T47D (cell line): ENCODE measurements around the gene L3MBTL4.
"Not testable (repeated sequence)": the region's sequence is repeated elsewhere in the genome, so short reads cannot be mapped to it uniquely, and the experiment has no call there.

Source experiments
- DNase-seq, 2 experiments: peaks; one replicate each; pipeline versions ENCODE4 v3.0.0 to v3.0.0-alpha.2; 2011 to 2012; ENCODE audit warnings: low read depth in 1 of 2, low spot score in 1 of 2
- JUND ChIP-seq: IDR thresholded peaks from 2 replicates; pipeline ENCODE4 v1.6.1; 2012; ENCODE audit warnings: low read depth
- in situ Hi-C: cut with HindIII; loops from 2 replicates; pipeline ENCODE4 v1.10.0; 2016; ENCODE audit warnings: low sequenced_read_pairs, low pct_unique_long_range_greater_than_20kb

Gene L3MBTL4

DNA sequence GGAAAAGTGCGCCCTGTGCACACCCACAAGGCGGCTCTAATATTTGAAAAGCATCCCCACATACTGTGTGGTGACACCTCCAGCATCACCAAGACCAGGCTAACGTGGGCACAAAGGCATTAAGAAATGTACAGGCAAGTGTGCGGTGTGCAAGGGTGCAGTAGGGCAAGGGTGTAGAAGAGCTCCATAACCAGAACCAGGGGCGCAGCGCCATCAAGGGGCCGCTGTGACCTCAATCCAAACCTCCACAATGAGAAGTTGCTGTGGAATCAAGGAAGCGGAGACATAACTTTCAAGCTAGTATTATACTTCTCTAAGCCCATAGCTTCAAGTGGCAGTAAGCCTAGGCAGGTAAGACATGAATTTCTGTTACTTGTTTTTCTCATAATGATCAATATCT is 13.0 kb downstream of the L3MBTL4 start:
- no peak for DNase-seq
- in situ Hi-C loops: no loop called here
- no peak for TF ChIP-seq JUND

DNA sequence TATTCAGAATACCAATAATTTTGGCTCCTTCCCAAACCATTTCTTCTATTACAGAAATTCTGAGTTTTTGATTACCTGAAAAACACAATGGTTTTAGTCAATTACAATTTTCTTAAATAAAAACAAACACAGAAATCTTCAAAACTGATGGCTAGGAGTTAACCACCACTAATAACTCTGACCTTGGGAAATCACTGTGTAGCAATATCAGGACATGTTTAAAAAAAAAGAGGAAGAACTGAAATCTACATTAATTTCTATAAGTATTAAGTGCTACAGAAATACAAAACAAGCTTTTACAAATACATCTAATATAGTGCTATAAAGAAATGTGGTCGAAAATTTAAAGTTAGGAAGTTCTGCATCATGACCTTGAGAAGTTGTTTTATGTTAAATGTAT is 14.9 kb downstream of the L3MBTL4 start:
- no peak for TF ChIP-seq JUND
- no peak for DNase-seq
- in situ Hi-C loops: no loop called here

- in situ Hi-C loops: no loop called here
- no peak for TF ChIP-seq JUND
- DNase-seq: no peak
Measured at GRCh38 chr18:6397931-6398566, 16.7 kb downstream of the L3MBTL4 start.

DNA sequence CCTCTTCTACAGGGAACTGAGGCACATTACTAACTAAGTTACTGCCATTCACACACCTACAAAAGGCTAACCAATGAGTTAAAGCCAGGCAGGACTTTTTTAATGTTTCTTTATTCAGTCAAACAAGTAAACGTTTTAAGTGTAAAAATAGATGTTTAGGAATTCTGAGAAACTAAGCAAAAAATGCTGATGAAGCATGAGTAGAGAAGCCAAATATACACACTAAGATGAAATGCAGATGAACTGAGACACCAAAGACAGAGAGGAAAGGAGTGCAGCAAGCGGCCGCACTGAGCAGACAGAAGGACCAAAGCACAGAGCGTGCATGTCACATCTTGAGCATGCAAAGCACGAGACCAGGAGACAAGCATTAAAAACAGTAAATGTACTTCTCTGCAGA is 17.9 kb downstream of the L3MBTL4 start:
- TF ChIP-seq JUND: no peak
- in situ Hi-C loops: no loop called here
- DNase-seq: no peak

DNA sequence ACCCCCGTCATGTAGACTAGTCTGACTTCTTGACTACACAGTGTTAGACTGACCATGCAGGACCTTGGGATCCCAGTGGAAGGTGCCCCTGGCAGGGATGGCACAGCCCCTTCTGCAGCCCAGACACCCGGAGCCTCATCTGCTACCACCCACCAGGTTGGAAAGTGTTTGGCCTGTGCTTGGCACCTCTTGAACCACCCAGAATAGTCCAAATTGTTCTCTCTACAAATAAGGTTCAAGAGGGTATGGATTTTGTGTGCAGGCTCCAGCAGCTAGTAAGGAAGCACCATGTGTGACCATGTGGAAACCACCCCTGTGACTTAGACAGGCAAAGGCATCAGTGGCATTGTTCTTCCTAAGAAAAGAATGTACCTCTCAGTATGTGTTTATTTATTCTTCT is 18.4 kb downstream of the L3MBTL4 start:
- in situ Hi-C loops: no loop called here
- TF ChIP-seq JUND: no peak
- no peak for DNase-seq

- in situ Hi-C loops: no loop called here
- no peak for DNase-seq
- TF ChIP-seq JUND: no peak
Measured at GRCh38 chr18:6389005-6389404, 25.7 kb downstream of the L3MBTL4 start.

- DNase-seq: no peak
- in situ Hi-C loops: no loop called here
- no peak for TF ChIP-seq JUND
Measured at GRCh38 chr18:6382963-6383362, 31.7 kb downstream of the L3MBTL4 start.

DNA sequence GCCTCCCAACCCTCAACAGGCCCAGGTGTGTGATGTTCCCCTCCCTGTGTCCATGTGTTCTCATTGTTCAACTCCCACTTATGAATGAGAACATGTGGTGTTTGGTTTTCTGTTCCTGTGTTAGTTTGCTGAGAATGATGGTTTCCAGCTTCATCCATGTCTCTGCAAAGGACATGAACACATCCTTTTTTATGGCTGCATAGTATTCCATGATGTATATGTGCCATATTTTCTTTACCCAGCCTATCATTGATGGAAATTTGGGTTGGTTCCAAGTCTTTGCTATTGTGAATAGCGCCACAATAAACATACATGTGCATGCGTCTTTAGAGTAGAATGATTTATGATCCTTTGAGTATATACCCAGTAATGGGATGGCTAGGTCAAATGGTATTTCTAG is 37.2 kb downstream of the L3MBTL4 start:
- in situ Hi-C loops, DNase-seq: not testable (repeated sequence)

DNA sequence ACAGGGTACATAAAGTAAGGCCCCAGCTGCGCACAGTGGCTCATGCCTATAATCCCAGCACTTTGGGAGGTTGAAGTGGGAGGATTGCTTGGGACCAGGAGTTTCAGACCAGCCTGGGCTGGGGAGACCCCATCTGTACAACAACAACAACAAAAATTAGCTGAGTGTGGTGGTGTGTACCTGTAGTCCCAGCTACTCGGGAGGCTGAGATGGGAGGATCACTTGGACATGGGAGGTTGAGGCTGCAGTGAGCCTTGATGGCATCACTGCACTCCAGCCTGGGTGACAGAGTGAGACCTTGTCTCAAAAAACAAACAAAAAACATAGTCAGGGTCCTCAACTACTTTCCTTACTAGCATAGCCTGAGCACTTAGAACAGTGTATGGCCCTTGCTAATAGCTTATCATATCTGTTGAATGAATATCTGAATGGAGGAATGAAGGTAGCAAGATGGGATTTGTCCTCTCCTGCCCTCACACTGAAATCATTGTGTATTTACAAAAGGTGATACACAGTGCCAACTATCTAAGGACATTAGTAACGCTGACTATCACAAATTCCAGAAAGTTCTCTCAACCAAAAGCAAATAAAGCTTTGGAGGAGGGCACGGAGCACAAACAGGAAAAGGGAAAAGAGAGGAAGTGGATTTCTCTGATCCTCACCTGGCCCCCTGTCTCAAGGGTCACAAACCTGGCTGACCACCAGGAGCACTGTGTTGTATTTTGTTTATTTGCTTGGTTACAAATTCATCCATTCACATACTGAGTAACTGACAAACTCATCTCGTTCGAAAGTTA is 38.1 kb downstream of the L3MBTL4 start:
- in situ Hi-C loops: no loop called here
- no peak for TF ChIP-seq JUND
- DNase-seq: no peak

DNA sequence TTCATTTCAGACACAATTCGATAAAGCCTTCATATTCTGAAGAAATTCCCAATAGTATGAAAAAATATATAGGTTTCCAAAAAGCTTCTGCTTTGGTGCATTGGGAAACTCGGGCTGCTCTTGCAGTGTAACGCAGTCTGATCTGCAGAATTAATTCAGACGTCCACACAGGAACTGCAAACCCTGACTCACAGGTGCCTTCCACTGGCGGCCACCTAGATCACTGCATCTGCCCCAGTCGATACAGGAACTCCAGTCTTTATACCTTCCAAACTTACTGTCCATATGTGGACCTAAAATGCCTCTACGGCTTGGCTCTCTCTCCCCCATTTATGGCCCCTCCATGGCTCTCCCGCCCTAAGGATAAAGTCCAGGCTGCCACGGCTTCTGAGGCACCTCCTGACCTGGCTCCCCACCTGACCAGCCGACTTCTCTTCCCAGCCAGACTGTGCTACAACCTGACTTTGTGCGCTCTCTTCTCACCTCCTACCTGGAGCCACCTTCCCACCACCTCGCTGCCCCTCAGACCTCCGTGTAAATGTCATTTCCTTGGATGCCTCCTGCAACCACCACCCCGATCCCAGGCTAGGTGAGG is 39.7 kb downstream of the L3MBTL4 start:
- no peak for TF ChIP-seq JUND
- no peak for DNase-seq
- in situ Hi-C loops: no loop called here

DNA sequence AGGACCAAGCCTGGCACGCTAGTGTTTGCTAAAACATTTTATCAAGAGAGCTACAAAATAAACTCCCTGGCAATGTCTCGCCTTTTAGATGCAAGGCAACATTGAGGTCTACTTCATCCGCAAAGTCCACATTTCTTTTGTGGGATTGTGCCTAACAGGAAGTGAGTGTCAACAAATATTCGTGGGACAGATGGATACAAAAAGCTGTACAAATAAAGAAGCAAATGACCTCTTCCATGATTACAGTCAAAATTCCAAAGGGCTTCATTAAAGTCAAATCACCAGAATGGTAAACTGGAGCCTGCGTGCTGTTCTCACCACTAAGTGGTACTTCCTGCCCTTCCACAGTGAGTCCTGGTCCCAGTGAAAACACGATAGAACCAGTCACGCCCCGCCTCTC is 40.4 kb downstream of the L3MBTL4 start:
- in situ Hi-C loops: no loop called here
- DNase-seq: no peak
- TF ChIP-seq JUND: no peak

DNA sequence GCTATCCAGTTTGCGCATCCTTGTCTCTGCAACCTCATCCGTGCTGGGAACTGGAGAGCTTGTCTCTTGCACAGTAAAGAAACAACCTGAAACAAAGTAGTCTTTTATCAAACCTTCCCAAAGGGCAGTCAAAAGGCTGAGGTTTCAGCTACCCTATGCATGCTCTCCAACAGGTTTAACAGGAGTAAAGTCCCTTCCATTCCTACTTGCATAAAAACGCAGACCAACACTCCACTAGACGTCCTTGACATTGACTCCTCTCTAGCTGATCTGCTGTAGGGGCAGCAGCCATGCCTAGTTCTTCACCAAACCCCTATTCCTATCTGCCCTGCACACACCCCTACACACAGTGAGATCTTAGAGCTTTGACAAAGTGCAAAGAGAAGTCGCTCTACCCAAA is 41.5 kb downstream of the L3MBTL4 start:
- in situ Hi-C loops: no loop called here
- DNase-seq: no peak
- no peak for TF ChIP-seq JUND

DNA sequence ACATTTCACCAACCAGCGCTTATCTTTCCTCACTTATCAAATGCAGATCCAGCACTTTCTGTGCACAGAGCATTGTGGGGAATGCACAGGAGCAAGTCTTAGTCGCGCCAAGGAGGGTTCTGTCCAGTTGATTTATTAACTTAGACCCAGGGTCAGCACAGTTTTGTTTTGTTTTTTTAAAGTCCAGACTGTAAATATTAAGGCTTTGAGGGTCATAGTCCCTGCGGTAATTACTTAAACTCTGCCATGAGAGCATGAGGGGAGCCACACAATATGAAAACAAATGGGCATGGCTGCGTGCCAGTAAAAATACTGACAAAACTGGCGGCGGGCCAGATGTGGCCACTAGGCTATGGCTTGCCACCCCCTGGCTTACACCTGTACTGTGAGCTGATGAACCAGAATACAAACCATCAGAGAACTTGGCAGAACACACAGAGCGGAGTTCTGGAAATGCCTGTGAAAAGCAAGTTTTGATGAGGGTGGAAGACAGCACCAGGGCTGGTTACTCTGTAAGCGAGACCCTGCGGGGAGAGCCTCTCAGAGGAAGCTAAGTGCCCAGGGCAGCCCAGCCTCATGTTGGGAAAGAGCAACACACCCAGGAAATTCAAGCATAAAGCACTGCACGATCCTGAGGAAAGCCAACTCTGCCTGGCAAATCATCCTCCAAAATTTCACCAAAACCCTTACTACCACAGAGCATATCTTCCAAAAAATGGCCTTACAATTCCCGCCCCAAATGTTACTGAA is 43.6 kb downstream of the L3MBTL4 start:
- DNase-seq: no peak
- no peak for TF ChIP-seq JUND
- in situ Hi-C loops: no loop called here
